HG03135 (cell line): Measurements from ENCODE around the gene PPARD.
"Not testable (repeated sequence)": the region's sequence is repeated elsewhere in the genome, so short reads cannot be mapped to it uniquely, and the experiment has no call there.

Source experiments
- ATAC-seq: cut with Tn5 transposase; IDR thresholded peaks from one replicate; pipeline ENCODE4 v1.9.1; 2021; ENCODE audit warnings: mild to moderate bottlenecking, moderate library complexity; ENCODE audit not compliant: unreplicated experiment

PPARD gene

DNA sequence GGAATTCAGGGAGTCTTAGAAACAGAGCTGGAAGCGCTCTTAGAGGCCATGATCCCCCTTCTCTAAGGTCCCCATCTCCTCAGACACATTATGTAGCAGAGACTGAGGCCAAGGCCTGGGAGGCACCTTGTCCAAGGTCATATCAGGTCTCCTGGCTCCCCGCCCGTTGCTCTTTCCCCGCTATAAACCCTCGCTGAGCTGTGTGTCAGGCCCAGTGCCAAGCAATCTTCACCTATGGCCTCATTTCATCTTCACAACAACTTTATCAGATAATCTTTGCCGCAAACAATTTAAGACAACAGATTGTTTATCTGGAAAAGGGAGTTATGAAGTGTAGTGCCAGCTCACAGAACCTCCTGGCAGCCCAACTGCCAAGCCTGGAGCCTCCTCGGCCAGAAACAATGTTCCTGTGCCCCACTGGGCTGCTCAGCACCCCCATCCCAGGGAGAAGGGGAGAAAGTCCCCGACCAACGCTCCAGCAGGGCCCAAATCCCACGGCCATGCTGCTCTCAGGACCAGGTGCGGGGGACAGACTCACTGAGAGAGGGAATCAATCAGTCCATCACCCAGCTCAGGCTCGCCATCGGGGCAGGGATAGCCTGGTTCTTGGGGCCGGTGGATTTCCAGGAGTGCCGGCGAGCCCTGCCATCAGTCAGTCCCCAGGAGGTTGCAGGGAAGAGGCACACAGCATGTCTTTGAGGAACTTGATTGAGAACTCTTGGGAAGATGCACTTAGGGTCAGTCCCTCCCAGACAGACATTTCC, 92.9 kb downstream of the PPARD start:
- ATAC-seq, result no peak

DNA sequence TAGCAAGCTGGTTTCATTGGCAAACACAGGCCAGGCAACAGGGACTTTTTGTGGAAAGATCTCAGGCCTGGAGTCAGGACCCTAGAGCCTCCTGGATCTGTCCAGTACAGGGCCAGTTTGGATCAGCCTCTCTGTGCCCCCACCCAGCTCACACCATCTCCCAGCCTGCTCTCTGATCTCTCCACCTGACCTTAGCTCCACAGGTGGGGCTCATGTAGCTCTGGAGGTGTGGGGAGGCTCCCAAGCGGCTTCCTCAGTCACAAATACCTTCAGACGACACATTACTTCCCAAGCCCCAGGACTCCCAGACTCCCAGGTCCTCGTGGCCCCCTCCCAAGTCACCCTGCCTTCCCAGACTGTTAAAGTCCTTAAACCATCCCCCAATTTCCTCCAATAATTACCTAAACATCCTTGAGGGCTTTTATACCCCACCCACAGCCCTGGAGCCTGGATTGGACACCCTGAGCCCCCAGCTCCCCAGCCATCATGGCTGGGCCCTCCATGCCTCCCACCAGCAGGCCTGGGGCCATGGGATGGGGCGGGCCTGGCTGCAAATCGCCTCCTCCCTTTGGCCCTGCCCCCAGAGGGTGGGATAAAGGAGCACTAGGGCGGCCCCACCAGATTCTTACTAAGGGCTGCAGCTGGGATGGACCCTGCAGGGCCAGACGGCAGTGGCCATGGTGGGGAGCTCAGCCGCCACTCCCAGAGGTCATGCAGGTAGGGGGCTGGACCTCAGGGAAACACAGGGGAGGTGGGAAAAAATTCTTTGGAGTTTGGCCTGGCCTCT, 93.9 kb downstream of the PPARD start:
- ATAC-seq, result no peak

DNA sequence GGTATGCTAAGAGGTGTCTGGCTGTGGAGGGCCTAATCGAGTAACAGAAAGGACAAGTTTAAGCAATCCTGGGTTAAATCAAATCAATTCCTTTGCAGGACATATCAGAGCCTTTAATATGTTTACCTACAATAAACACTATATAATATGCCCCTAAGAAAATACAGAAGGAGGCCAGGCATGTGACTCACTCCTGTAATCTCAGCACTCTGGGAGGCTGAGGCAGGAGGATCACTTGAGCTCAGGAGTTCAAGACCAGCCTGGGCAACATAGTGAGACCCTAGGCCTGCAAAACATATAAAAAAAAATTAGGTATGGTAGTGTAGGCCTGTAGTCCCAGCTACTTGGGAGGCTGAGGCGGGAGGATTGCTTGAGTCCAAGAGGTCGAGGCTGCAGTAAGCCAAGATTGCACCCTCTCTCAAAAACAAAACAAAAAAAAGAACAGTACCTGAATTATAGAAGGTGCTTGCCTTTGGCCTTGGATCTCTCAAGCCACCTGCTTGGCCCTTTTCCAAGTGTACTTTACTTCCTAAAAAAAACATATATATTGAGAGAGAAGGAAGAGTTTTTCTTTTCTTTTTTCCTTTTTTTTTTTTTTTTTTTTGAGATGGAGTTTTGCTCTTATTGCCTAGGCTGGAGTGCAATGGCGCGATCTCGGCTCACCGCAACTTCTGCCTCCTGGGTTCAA, 96.2 kb downstream of the PPARD start:
- ATAC-seq, result not testable (repeated sequence)

DNA sequence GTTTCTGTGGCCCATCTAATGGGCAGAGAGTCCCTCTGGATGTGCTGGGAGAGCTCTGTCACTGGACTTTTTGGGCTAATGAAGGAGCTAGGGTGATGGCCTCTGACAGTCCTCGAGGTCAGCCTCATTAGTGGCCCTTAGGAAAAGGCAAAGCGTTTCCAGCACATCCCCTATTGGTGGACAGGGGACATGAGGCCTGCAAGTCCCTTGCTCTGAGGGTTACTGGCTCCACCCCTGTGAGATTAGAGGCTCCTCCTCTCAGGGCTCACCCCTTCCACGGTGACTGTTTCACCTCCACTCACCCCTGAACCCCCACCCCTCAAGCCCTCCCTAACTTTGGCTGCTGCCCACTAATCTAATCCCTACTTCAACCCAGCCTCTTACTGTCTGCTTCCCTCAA, 97.0 kb downstream of the PPARD start:
- ATAC-seq, result no peak

DNA sequence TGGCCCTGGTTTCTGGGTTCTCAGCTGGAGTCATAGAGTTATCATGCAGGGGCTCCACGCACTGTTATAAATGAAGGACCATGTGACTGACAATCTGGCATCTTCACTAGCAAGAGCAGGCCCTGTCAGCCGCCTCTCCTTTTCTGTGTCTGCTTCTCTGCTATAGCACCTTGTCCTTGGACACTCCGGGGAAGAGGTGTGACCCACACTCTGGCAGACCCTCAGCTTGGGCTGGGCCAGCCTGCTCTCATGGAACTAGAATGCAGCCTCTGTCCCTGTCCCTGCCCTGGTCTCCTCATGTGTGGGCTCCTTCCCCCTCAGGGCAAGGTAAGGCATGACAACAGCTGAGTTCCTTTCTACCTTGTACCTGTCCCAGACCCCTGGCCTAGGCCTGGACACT, 98.8 kb downstream of the PPARD start:
- ATAC-seq, result no peak

DNA sequence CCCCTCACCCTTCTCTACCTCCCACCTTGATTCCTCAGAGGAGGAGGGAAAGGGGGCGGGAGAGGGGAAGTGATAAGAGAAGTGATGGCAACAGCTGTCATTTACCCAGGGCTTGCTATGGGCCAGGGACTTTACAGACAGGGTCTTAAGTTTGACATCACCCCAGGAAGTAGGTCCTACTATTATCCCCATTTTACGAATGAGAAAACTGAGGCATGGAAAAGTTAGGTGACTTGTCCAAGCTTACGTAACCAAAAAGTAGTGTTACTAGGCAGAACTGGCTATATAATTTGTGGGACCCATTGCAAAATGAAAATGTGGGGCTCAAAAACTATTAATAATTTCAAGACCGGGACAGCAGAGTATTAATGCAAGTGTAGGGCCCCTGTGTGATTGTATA, 99.3 kb downstream of the PPARD start:
- ATAC-seq, result no peak

DNA sequence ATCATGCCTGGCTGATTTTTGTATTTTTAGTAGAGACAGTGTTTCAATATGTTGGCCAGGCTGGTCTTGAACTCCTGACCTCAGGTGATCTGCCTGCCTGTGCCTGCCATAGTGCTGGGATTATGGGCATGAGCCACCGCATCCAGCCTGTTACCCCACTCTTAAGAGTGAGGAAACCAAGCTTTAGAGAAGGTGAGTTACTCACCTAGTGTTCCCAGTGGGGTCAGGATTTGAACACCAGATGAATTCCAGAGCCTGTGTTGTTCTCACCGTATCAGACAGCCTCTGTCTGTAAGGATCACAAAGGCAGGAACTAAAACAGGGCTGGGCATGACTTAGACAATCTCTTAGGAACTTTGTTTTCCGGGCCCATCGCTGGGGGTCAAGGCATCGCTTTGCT, 100.3 kb downstream of the PPARD start:
- ATAC-seq, result no peak

DNA sequence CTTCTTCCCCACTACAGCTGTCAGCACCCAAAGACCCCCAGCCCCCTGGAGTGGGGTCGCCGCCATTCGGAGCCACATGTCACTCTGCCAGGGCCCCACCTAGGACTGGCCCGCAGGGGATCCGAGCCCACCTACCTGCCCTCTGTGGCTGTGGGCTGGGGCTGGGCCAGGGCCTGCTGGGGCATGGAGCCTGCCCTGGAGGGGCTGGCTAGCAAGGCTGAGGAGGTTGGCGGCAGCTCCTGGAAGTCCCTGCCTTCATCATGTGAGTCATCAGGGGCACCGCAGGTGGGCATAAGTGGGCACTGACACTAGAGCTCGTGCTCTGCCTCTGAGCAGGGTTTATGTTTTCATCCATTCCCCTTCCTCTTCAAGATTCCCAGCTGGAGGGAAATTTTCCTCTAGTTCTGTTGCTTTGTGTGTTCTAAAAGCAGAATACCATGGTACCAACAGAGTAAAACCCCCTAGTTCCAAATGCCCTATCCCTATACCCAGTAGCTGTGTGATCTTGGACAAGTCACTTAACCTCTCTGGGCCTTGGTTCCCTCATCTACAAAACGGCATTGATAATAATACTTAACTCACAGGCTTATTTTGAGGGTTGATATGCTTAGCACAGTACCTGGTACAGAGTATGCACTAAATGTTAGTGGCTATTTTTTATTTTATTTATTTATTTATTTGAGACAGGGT, 101.1 kb downstream of the PPARD start:
- ATAC-seq, result no peak

DNA sequence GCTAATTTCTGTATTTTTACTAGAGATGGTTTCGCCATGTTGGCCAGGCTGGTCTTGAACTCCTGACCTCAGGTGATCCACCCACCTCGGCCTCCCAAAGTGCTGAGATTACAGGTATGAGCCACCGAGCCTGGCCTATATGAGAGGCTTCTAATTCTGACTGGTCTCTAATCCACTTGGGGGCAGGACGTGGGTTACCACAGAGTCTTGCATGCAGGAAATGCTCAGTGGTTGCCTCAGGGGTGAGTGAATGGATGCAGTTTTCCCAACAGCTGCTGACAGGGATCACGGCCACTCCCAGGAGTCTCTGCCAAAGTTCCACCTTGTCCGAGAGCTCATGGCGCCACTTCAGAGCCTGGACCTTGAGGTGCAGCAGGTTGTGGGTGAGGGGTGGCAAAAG, 103.3 kb downstream of the PPARD start:
- ATAC-seq, result no peak

DNA sequence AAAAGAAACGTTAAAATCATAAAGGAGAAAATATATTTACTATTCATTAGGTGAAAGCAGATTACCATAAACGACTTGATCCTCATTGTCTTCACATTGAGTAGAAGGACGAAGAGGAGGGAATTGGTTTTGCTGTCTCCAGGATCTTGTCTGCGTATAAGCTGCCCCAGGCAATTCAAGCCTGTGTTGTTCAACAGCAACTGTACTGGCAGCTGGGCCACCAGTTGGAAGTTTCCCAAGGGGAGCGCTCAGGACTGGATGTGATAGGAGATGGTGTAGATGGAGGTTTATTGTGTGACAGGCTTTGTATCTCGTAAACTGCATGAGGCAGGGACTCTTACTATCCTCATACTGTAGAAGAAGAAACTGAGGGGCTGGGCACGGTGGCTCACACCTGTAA, 105.8 kb downstream of the PPARD start:
- ATAC-seq, result no peak

DNA sequence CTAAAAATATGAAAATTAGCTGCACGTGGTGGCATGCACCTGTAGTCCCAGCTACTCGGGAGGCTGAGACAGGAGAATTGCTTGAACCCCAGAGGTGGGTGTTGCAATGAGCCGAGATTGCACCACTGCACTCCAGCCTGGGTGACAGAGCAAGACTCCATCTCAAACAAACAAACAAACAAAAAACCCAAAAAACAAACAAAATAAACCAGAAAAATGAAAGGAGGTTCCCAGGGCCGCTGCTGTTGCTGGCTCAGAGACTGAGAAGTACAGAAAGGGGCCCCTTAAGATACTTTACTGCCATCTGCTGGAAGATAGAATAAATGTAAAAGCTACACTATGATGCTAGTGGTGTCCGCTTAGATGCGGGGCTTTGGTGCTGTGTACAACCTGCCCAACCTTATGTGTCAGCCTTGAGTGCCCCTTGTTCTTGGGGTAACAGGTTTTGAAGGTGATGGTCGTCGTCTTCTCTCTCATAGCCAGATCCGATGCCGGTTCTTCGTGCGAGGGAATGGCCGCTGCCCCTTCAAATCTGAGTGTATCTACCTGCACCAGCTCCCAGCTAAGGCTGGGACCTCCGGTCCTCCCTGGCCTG, 107.0 kb downstream of the PPARD start:
- ATAC-seq, result no peak

DNA sequence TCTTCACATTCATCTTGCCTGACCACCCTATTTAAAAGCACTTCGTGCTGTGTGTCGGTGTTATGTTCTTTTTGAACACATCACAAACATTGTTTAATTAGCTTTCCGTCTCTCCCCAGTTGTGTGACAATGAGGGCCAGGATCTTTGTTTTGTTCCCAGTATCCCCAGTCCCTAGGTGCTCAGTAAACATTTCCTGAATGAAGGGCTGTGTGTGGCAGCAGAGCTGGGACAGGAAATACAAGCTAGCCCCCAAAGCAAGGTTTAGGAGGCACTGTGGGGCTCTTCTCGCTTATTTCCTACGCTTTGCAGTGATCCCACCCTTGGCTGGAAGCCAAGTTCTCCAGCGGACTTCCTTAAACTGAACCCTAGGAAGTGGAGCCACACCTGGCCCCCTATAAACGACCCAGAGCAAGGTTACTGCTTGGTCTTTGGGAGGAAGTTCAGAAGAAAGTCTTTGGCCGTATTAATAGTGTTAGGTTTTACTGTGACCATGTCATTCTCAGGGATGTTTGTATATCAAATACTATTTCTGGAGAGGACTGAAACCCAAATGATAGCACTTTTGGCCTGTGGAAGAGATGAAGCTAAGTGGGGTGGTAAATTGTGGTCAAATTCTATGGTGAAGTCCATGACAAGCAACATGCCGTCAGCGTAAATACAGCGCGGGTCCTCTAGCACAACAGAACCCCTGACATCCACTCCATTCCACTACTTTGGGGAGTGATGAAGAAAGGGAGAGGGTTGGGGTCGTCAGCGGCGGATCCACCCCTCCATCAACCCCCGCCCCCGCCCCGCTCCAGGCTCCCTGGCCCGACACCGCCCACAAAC, 109.2 kb downstream of the PPARD start:
- no peak for ATAC-seq

DNA sequence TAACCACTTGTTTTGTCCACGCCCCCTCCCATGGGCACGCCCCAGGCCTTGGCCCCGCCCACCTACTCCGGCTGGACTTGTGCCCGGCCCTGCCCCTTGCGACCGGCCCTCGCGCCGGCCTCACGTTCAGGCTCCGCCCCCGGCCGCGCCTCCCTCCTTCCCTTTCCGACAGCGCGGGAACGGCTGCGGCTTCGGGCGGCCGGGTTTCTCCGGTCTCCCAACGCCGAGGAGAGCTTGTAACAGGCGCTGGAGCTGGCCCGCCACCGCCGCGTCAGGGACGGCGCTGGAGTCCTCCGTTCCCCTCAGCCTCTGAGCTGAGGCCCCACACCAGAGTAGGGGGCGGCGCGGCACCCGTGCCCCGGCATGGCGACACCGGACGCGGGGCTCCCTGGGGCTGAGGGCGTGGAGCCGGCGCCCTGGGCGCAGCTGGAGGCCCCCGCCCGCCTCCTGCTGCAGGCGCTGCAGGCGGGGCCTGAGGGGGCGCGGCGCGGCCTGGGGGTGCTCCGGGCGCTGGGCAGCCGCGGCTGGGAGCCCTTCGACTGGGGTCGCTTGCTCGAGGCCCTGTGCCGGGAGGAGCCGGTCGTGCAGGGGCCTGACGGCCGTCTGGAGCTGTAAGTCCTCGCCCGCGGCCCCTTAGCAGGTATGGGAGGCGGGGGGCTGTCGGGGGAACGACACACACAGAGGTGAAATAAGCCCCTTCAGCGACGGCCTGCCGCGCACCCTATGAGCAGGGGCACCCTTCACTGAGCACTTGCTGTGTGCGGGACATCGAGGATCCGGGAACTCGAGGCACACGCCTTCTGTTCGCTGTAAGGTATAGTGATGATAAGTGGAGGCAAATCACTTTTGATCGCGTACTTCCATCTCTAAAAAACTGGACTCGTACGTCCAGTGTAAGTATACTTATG, 110.1 kb downstream of the PPARD start, which contains the start of gene FANCE:
Gene FANCE (plus strand): TSS at position 156 of the 908 bp plus-strand sequence. CDS start 208 bp downstream, at position 364.
- ATAC-seq, result peak; percentile 87

DNA sequence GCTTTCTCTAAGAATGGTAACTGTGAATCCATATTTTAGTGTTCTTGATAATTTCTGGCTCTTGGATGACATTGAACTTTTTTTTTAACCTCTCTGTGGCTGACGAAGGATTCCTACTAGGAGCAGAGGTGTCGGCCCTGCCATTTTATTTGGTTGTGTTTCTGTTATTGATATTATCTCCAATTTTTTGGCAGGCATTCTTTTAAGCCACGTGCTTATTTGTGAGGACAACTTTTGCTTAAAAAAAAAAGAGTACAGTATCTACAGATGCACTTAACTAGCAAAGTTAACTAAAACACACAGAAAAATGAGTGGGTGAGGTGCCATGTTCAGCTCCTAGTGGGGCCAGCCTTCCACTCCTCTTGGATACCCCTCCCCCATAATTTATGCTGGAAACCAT, 110.9 kb downstream of the PPARD start:
- no peak for ATAC-seq

DNA sequence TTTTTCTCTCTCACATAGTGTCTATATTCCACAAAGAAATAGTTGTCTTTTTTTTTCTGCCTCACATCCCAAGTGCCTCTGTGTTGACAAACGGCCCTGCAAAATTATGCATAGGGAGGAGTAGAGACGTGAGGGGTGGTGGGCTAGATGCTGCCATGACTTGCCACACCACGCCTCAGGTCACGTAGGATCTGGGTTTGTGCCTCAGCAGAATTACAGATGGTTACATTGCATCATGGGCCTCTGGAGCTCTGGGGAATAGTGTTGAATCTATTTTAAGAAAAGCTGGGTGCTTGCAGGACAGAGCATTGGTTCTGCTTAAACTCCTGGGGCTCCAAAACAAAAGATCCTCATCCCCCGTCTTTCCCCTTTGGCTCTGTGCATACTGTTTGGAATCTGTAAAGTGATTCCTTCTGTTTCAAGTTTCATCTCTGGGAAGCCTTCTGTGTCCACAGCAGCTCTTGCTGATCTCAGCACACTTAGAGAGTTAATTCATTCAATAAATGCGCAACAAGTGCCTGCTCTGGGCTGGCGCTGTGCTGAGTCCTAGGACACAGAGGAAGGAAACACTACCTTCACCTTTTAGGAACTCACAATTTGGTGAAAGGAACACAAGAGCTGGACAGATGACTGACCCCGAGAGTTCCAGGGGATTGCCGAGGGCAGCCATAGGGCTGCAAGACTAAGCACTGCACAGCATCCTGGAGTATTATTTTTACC, 112.2 kb downstream of the PPARD start:
- ATAC-seq, result no peak

DNA sequence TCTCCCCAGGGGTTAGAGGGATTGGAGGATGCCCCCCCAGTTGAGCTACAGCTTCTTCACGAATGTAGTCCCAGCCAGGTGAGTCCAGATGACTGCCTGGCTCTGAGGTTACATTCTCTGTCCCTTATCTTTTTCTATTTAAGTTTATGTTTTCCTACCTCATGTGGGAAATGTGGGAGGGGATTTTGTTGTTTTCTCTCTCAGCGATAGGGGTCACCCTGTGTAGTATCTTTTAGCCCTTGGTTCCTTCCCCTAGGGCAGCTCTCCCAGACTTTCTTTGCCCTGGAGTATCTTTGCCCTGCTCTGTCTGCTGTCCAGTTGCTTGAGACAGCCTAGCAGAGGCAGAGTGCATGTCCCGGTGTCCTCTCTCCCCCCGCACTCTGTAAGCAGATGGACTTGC, 115.5 kb downstream of the PPARD start:
- no peak for ATAC-seq

DNA sequence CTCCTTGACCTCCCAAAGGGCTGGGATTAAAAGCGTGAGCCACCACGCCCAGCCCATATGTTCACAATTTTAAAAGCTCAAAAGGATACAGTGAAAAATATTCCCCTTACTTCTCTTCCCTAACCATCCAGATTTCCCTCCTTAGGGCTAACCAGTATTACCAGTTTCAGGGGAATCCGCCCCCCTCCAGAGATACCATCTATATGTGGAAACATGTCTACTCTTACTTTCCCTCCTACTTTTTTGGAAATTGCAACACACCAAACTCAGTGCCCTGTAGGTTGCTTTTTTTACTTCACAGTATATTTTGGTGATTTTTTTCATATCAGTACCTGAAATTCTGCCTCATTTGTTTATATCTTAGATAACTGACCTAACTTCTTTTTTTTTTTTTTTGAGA, 118.9 kb downstream of the PPARD start:
- no peak for ATAC-seq

DNA sequence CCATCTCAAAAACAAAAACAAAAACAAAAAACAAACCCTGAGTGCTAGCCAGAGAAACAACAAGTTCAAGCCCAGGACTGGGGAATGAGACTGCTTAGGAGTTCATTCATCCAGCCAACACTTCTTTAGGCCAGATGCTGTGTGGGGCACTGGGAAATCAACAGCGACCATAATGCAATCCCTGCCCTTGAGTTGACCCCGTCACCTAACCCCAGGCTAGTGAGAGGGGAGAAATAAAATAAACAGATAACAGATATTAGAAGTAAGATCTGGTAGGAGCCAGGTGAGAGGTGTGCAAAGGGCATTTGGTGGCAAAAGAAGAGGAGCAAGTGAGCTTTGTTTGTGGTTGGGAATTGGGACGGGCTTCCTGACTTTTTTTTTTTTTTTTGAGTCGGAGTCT, 120.9 kb downstream of the PPARD start:
- no peak for ATAC-seq
